Ishikawa (cell line): ENCODE data around the gene PAK5.

Experiments
- CEBPB ChIP-seq: IDR thresholded peaks from 2 replicates; pipeline ENCODE4 v1.6.1; 2012
- CREB1 ChIP-seq: IDR thresholded peaks from 2 replicates; pipeline ENCODE4 v1.6.1; 2012; ENCODE audit warnings: low read depth
- EGR1 ChIP-seq: IDR thresholded peaks from 2 replicates; pipeline ENCODE4 v1.6.1; 2012
- EP300 ChIP-seq: IDR thresholded peaks from 2 replicates; pipeline ENCODE4 v1.6.1; 2012; ENCODE audit warnings: borderline replicate concordance
- FOXM1 ChIP-seq: IDR thresholded peaks from 2 replicates; pipeline ENCODE4 v1.6.1; 2012; ENCODE audit warnings: low read depth, borderline replicate concordance
- MAX ChIP-seq: IDR thresholded peaks from 2 replicates; pipeline ENCODE4 v1.6.1; 2012
- NFIC ChIP-seq: IDR thresholded peaks from 2 replicates; pipeline ENCODE4 v1.6.1; 2012
- RAD21 ChIP-seq: IDR thresholded peaks from 2 replicates; pipeline ENCODE4 v1.6.1; 2012; ENCODE audit warnings: low read depth
- REST ChIP-seq: IDR thresholded peaks from 2 replicates; pipeline ENCODE4 v1.6.1; 2012; ENCODE audit warnings: low read depth, mild to moderate bottlenecking
- TAF1 ChIP-seq: IDR thresholded peaks from 2 replicates; pipeline ENCODE4 v1.6.1; 2012; ENCODE audit warnings: low read depth, mild to moderate bottlenecking
- TCF12 ChIP-seq: IDR thresholded peaks from 2 replicates; pipeline ENCODE4 v1.6.1; 2012; ENCODE audit warnings: low read depth
- TEAD4 ChIP-seq: IDR thresholded peaks from 2 replicates; pipeline ENCODE4 v1.6.1; 2012
- USF1 ChIP-seq: IDR thresholded peaks from 2 replicates; pipeline ENCODE4 v1.6.1; 2012
- YY1 ChIP-seq: IDR thresholded peaks from 2 replicates; pipeline ENCODE4 v1.6.1; 2012; ENCODE audit warnings: low read depth
- ZBTB7A ChIP-seq: IDR thresholded peaks from 2 replicates; pipeline ENCODE4 v1.6.1; 2012; ENCODE audit warnings: low read depth

The PAK5 gene

GRCh38 chr20:9723501-9724202 lies 115.2 kb downstream of the PAK5 start:
- no peak for TF ChIP-seq NFIC
- no peak for TF ChIP-seq EP300
- no peak for TF ChIP-seq FOXM1
- TF ChIP-seq USF1: no peak
- no peak for TF ChIP-seq TCF12
- TF ChIP-seq TEAD4: no peak
- TF ChIP-seq YY1: no peak
- no peak for TF ChIP-seq MAX
- TF ChIP-seq REST: no peak
- TF ChIP-seq TAF1: no peak
- TF ChIP-seq RAD21: no peak
- TF ChIP-seq ZBTB7A: no peak
- no peak for TF ChIP-seq CEBPB
- TF ChIP-seq EGR1: no peak
- no peak for TF ChIP-seq CREB1

DNA sequence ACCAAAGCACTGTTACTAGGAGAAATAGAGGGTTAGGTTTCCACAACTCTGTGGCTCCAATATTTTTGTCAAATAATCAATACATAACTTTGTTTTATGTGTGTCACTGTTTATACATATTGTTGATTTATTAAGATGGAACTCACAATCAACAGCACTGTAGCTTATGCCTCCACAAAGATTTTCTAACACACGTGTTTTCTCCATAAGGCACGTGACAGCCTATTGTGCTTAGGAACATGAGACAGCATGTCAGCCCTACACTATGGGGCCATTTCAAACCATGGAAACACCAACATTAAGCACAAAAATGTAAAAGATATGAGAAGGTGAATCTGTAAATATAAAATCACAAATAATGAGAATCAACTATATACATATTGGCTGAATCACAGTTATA lies 127.0 kb downstream of the PAK5 start:
- TF ChIP-seq RAD21 (no peak), USF1 (no peak), CREB1 (no peak), YY1 (no peak)

- TF ChIP-seq CREB1 (no peak), YY1 (no peak), USF1 (no peak), RAD21 (no peak), EGR1 (no peak), REST (no peak), TEAD4 (no peak), ZBTB7A (no peak), TCF12 (no peak), FOXM1 (no peak), MAX (no peak), NFIC (no peak), EP300 (no peak), CEBPB (no peak), TAF1 (no peak)
Observed at GRCh38 chr20:9710685-9711084, 128.2 kb downstream of the PAK5 start.

DNA sequence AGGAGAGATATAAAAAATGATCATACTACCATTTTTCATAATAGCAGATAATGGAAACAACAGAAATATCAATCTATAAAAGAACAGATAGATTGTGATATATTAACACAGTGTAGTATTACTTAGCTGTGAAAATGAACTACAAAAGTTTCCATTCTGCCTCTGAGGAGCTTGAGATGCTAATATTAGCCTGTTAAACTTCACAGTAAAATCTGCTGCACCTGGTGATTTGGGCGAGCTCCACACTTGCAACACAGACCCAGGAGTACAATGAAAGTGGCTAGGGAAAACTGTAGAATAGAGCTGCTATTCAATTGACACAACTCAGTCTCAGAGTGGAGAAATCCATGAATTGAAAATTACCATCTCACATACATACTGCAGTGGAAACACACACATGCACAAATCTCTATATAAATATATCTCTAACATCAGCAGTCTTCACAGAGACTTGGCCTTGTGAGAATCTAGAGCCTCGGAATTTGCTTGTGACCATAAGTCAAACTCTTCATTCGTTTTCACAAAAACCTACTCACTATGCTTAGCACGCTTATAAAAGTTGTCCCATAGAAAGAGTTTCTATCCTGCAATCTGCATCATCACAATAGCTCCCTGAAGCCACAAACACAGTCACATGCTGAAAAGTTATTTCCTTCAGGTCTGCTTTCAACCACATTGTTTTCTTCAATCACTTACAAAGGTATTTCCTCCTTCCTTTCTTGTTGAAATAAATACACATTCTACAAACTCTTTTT lies 133.0 kb downstream of the PAK5 start:
- no peak for TF ChIP-seq TCF12

DNA sequence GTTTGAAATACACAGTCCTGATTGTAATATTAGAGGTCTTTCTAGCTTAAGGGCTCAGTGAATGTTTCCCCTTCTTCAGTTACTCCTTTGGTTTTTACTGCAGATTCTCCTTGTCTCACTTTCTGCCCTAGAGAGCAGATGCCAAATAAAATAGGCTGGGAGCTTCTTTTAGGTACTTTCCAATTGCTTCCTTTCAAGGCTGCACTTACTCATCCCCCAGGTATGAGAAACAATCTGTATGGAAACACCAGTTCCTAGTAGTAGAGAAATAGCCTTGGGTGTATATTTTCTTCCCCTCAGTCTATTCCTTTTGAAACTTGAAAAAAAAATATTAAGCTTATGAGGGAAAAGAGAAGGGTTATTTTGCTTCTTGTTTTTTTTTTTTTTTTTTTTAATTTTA lies 139.7 kb downstream of the PAK5 start:
- TF ChIP-seq USF1 (no peak), TCF12 (no peak), RAD21 (no peak), ZBTB7A (no peak), CREB1 (no peak), CEBPB (no peak), REST (no peak), YY1 (no peak), NFIC (no peak), TAF1 (no peak), EP300 (no peak), FOXM1 (no peak), TEAD4 (no peak), EGR1 (no peak), MAX (no peak)
